Right cardiac atrium (tissue), 5 donors: Measurements from ENCODE around the gene OR8B3. TPM values are rescaled to one million over a fixed set of nuclear protein-coding genes. Genes with fewer than 3 reads are reported as not detected.
"Not testable (repeated sequence)": the region's sequence is repeated elsewhere in the genome, so short reads cannot be mapped to it uniquely, and the experiment has no call there.

Experiments
- ATAC-seq, 2 donors: fragments of 200-7000 bp; cut with Tn5 transposase; one replicate each; pipeline versions ENCODE4 v1.8.0 to v1.9.1; 2020; ENCODE audit warnings: moderate library complexity in 2 of 2, mild to moderate bottlenecking in 1 of 2
- DNase-seq, 3 donors: peaks; one replicate each; pipeline ENCODE4 v3.0.0-alpha.2; 2020
- H3K27ac ChIP-seq: one replicate; pipeline ENCODE4 v1.5.1; 2013; ENCODE audit warnings: mild to moderate bottlenecking, low read length, control low read depth, moderate library complexity
- H3K27me3 ChIP-seq: one replicate; pipeline ENCODE4 v1.6.1; 2013; ENCODE audit not compliant: control insufficient read depth, insufficient read depth
- H3K4me1 ChIP-seq: one replicate; pipeline ENCODE4 v1.6.1; 2013; ENCODE audit warnings: low read length; ENCODE audit not compliant: control insufficient read depth, insufficient read depth
- H3K4me3 ChIP-seq: one replicate; pipeline ENCODE4 v1.5.1; 2013; ENCODE audit warnings: low read length, control low read depth
- H3K9me3 ChIP-seq: one replicate; pipeline ENCODE4 v1.6.1; 2013; ENCODE audit warnings: low read length; ENCODE audit not compliant: control insufficient read depth
- WGBS: extraction: QIAGEN DNeasy Blood & Tissue Kit; methylation state at CpG from one replicate; pipeline ENCODE4 v1.1.7; 2013; 5-methylcytosine and 5-hydroxymethylcytosine counted together
- intact Hi-C, 4 donors: fragments of 100-400 bp; cut with DNase I; formaldehyde crosslinking; loops; one replicate each; pipeline versions ENCODE4 v1.11.0 to v1.14.0; 2022 to 2023
- polyA plus RNA-seq: library from polyadenylated mRNA; stranded (reverse); fragments of 200-250 nt; gene quantifications from one replicate; pipeline ENCODE4 v1.2.3, GENCODE V29; 2013
- total RNA-seq, 4 donors: library from RNA; stranded (reverse); fragmentation: NEBNext Ultra II Directional; extraction: Animal tissue kit (Norgen Biotek cat#: 25700); gene quantifications; one replicate each; pipeline ENCODE4 v1.2.1, GENCODE V29; 2021
- donor health status: healthy with polysubstance abuse.
- donor health status: DM: no; HTN: yes; CAD: no.
- donor health status: DM: no; HTN: no; CAD: no.
- donor health status: DM: no; HTN: yes; CAD: no; lungs with severe emphysema.
- donor health status: DM: yes; HTN: yes; CAD: no.

OR8B3 gene
- total and polyA plus RNA-seq, 5 donors, result not detected

- H3K27ac ChIP-seq, result no peak overlapping the region
- 82% methylated on average over 4 of the region's 4 CpGs for WGBS
- H3K4me3 ChIP-seq, result no peak overlapping the region
- no peaks in the 10 kb centered on the region for H3K27me3 ChIP-seq
- H3K9me3 ChIP-seq, result no peaks in the 10 kb centered on the region
- DNase-seq (no peak), ATAC-seq (no peak)
- H3K4me1 ChIP-seq, result no peaks in the 10 kb centered on the region
- intact Hi-C loops, result no loop called here
Measured at GRCh38 chr11:124421043-124421442, 22.2 kb upstream of the OR8B3 start.

- intact Hi-C loops, result loop anchor here in 3 of 4 donors (2.0 to 5.0 kb wide), 2 partner anchors 172 to 173 kb away; no protein-coding TSS in a partner anchor
- WGBS, result 18% methylated on average over 5 of the region's 5 CpGs
Measured at GRCh38 chr11:124415356-124415923, 16.6 kb upstream of the OR8B3 start.

GRCh38 chr11:124409906-124410305, 11.1 kb upstream of the OR8B3 start:
- no peak for ATAC-seq
- no peaks in the 10 kb centered on the region for H3K4me1 ChIP-seq
- 83% methylated on average over 7 of the region's 7 CpGs for WGBS
- H3K27ac ChIP-seq, result no peak overlapping the region
- H3K9me3 ChIP-seq, result no peaks in the 10 kb centered on the region
- no peak overlapping the region for H3K4me3 ChIP-seq
- H3K27me3 ChIP-seq, result no peaks in the 10 kb centered on the region
- intact Hi-C loops, result loop anchor here in 2 of 4 donors (5.0 to 10.0 kb wide), 2 partner anchors 172 to 425 kb away; no protein-coding TSS in a partner anchor
- DNase-seq, result no peak

More at GRCh38 chr11:124415356-124415923, 16.6 kb upstream of the OR8B3 start:
- Histone ChIP-seq H3K4me1 (no peaks in the 10 kb centered on the region), H3K27me3 (no peaks in the 10 kb centered on the region), H3K27ac (no peak overlapping the region), H3K4me3 (no peak overlapping the region), H3K9me3 (no peaks in the 10 kb centered on the region)
- DNase-seq (no peak), ATAC-seq (no peak)

GRCh38 chr11:124405581-124405980, 6.8 kb upstream of the OR8B3 start:
- DNase-seq (no peak), ATAC-seq (no peak)
- Histone ChIP-seq H3K27me3 (no peaks in the 10 kb centered on the region), H3K27ac (no peak overlapping the region), H3K4me3 (no peak overlapping the region), H3K9me3 (no peaks in the 10 kb centered on the region), H3K4me1 (no peaks in the 10 kb centered on the region)
- WGBS, result 60% methylated on average over 2 of the region's 2 CpGs
- intact Hi-C loops, result loop anchor here in 1 of 4 donors (10.0 kb wide), 1 partner anchor 429 kb away; no protein-coding TSS in a partner anchor

GRCh38 chr11:124403186-124403585, 4.4 kb upstream of the OR8B3 start:
- not testable (repeated sequence) for H3K4me3 ChIP-seq, DNase-seq, ATAC-seq, H3K4me1 ChIP-seq, H3K27me3 ChIP-seq, H3K9me3 ChIP-seq, H3K27ac ChIP-seq
- WGBS, result 94% methylated on average over 25 of the region's 27 CpGs
- intact Hi-C loops, result loop anchor here in 1 of 4 donors (10.0 kb wide), 1 partner anchor 432 kb away; no protein-coding TSS in a partner anchor

GRCh38 chr11:124402326-124402922, 3.6 kb upstream of the OR8B3 start:
- intact Hi-C loops, result loop anchor here in 1 of 4 donors (10.0 kb wide), 1 partner anchor 432 kb away; no protein-coding TSS in a partner anchor
- Histone ChIP-seq H3K27ac (no peak overlapping the region), H3K9me3 (no peaks in the 10 kb centered on the region), H3K27me3 (no peaks in the 10 kb centered on the region), H3K4me3 (no peak overlapping the region), H3K4me1 (no peaks in the 10 kb centered on the region)
- peak; percentile 47 to 74 (median 49) for DNase-seq
- ATAC-seq, result peak; percentile 67 to 78
- 35% methylated on average over 8 of the region's 8 CpGs for WGBS

- ATAC-seq, H3K9me3 ChIP-seq, H3K4me1 ChIP-seq, intact Hi-C loops, H3K4me3 ChIP-seq, H3K27ac ChIP-seq, H3K27me3 ChIP-seq, DNase-seq: not testable (repeated sequence)
- 88% methylated on average over 2 of the region's 4 CpGs for WGBS
Measured at GRCh38 chr11:124396847-124397246, 2.0 kb downstream of the OR8B3 start.

- Histone ChIP-seq H3K4me1 (no peaks in the 10 kb centered on the region), H3K27ac (no peak overlapping the region), H3K27me3 (no peaks in the 10 kb centered on the region), H3K4me3 (no peak overlapping the region), H3K9me3 (no peaks in the 10 kb centered on the region)
- 58% methylated on average over 3 of the region's 3 CpGs for WGBS
- ATAC-seq (no peak), DNase-seq (no peak)
- intact Hi-C loops, result no loop called here
Measured at GRCh38 chr11:124394408-124394807, 4.4 kb downstream of the OR8B3 start.

- 89% methylated on average over 2 of the region's 2 CpGs for WGBS
- Histone ChIP-seq H3K9me3 (no peaks in the 10 kb centered on the region), H3K27me3 (no peaks in the 10 kb centered on the region), H3K27ac (no peak within 1 kb of the TSS), H3K4me1 (no peaks in the 10 kb centered on the region), H3K4me3 (no peak within 1 kb of the TSS)
- DNase-seq, result no peak
- no peak for ATAC-seq
- intact Hi-C loops, result no loop called here
Measured at GRCh38 chr11:124384399-124384798, 14.4 kb downstream of the OR8B3 start, which contains the start of gene OR8B2. TSS of gene OR8B2 (minus strand) at chr11:124384499. CDS start at chr11:124383343, 1,156 bp downstream.

- intact Hi-C loops, ATAC-seq, H3K27me3 ChIP-seq, H3K9me3 ChIP-seq, H3K27ac ChIP-seq, H3K4me3 ChIP-seq, DNase-seq, H3K4me1 ChIP-seq: not testable (repeated sequence)
- WGBS, result 85% methylated on average over 4 of the region's 6 CpGs
Measured at GRCh38 chr11:124382857-124383256, 16.0 kb downstream of the OR8B3 start.

- no peak for ATAC-seq
- Histone ChIP-seq H3K9me3 (no peaks in the 10 kb centered on the region), H3K4me1 (no peaks in the 10 kb centered on the region), H3K27ac (no peak overlapping the region), H3K27me3 (no peaks in the 10 kb centered on the region), H3K4me3 (no peak overlapping the region)
- 93% methylated on average over 2 of the region's 2 CpGs for WGBS
- no peak for DNase-seq
- intact Hi-C loops, result no loop called here
Measured at GRCh38 chr11:124380585-124380984, 18.2 kb downstream of the OR8B3 start.
